Fibroblast of the conjunctiva (primary cell): Measurements from ENCODE around the gene MYH9.

Source experiments
- DNase-seq: peaks from one replicate; pipeline ENCODE4 v3.0.0-alpha.2; 2010; ENCODE audit warnings: low read depth

MYH9 gene

GRCh38 chr22:36367479-36367878 lies 20.3 kb downstream of the MYH9 start:
- DNase-seq = no peak

- DNase-seq = no peak
Observed at GRCh38 chr22:36367066-36367465, 20.7 kb downstream of the MYH9 start.

GRCh38 chr22:36366291-36366708 lies 21.5 kb downstream of the MYH9 start:
- DNase-seq = no peak

GRCh38 chr22:36365020-36365411 lies 22.8 kb downstream of the MYH9 start:
- DNase-seq = peak; percentile 65

GRCh38 chr22:36364255-36365019 lies 23.3 kb downstream of the MYH9 start:
- no peak for DNase-seq

- DNase-seq = no peak
Observed at GRCh38 chr22:36363349-36363981, 24.3 kb downstream of the MYH9 start.

- DNase-seq = no peak
Observed at GRCh38 chr22:36362932-36363331, 24.8 kb downstream of the MYH9 start.

- DNase-seq = no peak
Observed at GRCh38 chr22:36362075-36362474, 25.7 kb downstream of the MYH9 start.

- DNase-seq = no peak
Observed at GRCh38 chr22:36360871-36361383, 26.8 kb downstream of the MYH9 start.

GRCh38 chr22:36360011-36360410 lies 27.8 kb downstream of the MYH9 start:
- DNase-seq = no peak

GRCh38 chr22:36359470-36359996 lies 28.2 kb downstream of the MYH9 start:
- no peak for DNase-seq

GRCh38 chr22:36358533-36359469 lies 29.0 kb downstream of the MYH9 start:
- no peak for DNase-seq

- DNase-seq = no peak
Observed at GRCh38 chr22:36356708-36357624, 30.8 kb downstream of the MYH9 start.

- DNase-seq = no peak
Observed at GRCh38 chr22:36355894-36356293, 31.9 kb downstream of the MYH9 start.

- no peak for DNase-seq
Observed at GRCh38 chr22:36355362-36355761, 32.4 kb downstream of the MYH9 start.

- peak; percentile 60 for DNase-seq
Observed at GRCh38 chr22:36352803-36353507, 34.8 kb downstream of the MYH9 start.

- no peak for DNase-seq
Observed at GRCh38 chr22:36351921-36352802, 35.6 kb downstream of the MYH9 start.

- no peak for DNase-seq
Observed at GRCh38 chr22:36350751-36351594, 36.8 kb downstream of the MYH9 start.
